Measurements from ENCODE around the gene ABHD18.

Gene ABHD18

DNA sequence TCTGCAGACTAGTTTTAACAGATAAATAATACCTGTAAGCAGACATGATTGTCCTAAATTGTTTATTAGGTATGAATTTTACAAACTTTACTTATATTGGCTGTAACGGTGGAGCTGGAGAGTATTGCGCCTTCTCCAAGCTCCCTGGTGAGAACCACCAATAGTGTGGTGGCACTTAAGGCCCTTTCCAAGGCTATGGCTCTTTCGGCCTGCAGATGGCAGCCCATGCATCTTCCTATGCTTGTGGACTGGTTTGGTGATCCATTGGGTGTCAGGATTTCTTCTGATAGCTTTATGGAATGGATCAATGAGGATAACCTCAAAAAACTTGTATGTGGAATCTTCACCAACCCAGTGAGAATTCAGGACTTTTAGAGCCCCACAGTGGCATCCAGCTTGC, 103.7 kb downstream of the ABHD18 start:
- DNase-seq (ENCODE audit: low spot score), result no peak

GRCh38 chr4:128076464-128076863, 111.3 kb downstream of the ABHD18 start:
- no peak for DNase-seq (ENCODE audit: low spot score)

Measured in CD4-positive, alpha-beta T cell treated with Interleukin-6 at 100 ng/mL for 8 hours (primary cell).